ENCODE results near the gene SLC25A18.

DNA sequence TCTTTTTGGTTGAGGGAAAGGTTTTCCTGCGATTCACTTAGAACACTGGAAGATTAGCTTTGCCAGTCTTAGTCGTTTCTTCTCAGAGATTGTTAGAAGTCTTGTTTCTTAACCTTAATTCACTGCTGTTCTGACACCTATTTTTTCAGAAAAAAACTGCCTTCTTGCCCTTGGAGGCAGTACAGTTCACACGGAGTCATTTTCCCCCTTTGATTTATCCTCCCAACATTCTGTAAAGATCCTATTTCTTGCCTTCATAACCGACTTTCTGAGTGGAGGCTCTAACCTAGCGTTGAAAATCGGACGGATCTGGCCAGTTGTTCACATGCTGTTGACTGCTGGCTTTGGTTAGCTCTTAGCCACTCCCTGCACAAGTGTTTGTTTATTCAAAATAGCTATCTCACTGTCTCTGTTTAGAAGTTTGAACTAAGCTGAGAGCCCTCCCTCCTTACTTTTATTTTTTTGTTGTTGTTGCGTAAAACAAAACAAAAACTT lies 76.0 kb downstream of the SLC25A18 start:
- no peak for TF ChIP-seq POLR2A (IDR thresholded peaks at IDR 0.05)
- TF ChIP-seq, protein P1, sequence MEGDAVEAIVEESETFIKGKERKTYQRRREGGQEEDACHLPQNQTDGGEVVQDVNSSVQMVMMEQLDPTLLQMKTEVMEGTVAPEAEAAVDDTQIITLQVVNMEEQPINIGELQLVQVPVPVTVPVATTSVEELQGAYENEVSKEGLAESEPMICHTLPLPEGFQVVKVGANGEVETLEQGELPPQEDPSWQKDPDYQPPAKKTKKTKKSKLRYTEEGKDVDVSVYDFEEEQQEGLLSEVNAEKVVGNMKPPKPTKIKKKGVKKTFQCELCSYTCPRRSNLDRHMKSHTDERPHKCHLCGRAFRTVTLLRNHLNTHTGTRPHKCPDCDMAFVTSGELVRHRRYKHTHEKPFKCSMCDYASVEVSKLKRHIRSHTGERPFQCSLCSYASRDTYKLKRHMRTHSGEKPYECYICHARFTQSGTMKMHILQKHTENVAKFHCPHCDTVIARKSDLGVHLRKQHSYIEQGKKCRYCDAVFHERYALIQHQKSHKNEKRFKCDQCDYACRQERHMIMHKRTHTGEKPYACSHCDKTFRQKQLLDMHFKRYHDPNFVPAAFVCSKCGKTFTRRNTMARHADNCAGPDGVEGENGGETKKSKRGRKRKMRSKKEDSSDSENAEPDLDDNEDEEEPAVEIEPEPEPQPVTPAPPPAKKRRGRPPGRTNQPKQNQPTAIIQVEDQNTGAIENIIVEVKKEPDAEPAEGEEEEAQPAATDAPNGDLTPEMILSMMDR (IDR thresholded peaks at IDR 0.05), result no peak
